Right renal cortex interstitium (tissue), 3 donors: ENCODE measurements around the gene DDX47. TPM values are rescaled to one million over a fixed set of nuclear protein-coding genes. Genes with fewer than 3 reads are reported as not detected.
"Not testable (repeated sequence)": the region's sequence is repeated elsewhere in the genome, so short reads cannot be mapped to it uniquely, and the experiment has no call there.

Source experiments
- DNase-seq, 3 donors: peaks; one replicate each; pipeline ENCODE4 v3.0.0-alpha.2; 2013; ENCODE audit warnings: low read depth in 3 of 3, low spot score in 2 of 3
- polyA plus RNA-seq, 3 donors: library from polyadenylated mRNA; unstranded; fragments of 120-200 nt; gene quantifications; one replicate each; pipeline ENCODE4 v1.2.1, GENCODE V29; 2013; ENCODE audit not compliant: insufficient read length in 3 of 3

Gene DDX47
- polyA plus RNA-seq, 3 donors = 75.0 to 80.2 (median 80.0) TPM

DNA sequence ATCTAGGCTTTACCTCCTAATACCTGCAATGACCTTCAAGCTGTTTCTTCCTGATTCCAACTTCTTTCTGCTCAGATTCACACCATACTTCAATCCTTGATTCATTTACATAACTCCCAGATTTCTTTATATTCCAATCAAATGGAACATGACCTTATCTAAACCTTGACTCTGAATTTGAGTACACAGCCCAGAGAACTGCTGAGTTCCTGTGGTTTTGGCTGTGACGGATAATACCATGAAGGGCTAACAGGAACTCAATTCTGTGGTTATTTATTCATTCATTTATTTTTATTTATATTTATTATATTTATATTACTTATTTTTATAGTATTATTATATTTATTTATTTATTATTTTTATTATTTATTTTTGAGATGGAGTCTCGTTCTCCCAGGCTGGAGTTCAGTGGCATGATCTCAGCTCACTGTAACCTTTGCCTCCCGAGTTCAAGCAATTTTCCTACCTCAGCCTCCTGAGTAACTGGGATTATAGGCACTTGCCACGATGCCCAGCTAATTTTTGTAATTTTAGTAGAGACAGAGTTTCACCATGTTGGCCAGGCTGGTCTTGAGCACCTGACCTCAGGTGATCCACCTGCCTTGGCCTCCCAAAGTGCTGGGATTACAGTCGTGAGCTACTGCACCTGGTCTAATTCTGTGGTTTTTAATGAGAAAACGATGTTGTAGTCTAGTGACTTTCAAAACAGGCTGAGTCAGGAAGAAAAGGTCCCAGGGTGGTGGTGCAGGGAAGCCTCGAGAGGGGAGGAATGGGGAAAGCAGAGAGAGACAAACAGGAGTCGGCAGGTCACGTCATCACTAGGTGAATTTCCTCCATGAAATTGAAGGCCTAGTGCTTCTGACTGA lies 16.0 kb upstream of the DDX47 start:
- no peak for DNase-seq

DNA sequence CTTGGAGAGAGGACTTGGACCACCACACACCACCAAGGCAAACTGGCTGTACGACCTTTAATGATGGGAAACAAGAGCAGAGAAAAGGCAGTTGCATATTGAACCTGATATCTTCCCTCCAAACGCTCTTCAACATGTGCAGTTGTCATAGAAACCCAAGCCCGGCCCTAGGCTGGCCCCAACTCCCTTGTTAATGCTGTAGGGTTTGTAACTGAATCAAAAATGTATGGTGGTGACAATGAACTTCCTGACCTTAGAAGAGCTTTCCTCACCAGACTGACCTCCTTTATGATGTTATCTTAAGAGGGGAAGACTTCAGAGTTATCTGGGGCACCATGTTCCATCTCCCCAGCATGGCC lies 15.4 kb upstream of the DDX47 start:
- DNase-seq = no peak

DNA sequence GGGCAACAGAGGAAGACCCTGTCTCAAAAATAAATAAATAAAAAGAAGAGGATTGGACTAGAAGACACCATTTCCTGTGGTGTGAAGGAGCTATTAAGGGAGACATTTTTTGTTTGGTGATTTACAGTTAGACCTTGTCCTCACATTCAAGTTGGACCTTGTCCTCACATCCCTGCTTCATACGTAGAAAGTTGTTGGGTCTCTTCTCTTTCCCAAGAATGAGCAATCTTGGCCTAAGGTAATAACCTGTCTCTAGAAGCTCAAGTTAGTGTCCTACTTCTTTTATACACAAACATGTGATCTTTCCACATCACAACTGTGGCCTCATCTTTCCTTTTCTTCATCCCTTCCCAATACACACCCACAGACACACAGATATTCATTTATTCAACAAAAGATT lies 14.7 kb upstream of the DDX47 start:
- no peak for DNase-seq

- DNase-seq = no peak
Observed at GRCh38 chr12:12799163-12799920, 13.8 kb upstream of the DDX47 start.

DNA sequence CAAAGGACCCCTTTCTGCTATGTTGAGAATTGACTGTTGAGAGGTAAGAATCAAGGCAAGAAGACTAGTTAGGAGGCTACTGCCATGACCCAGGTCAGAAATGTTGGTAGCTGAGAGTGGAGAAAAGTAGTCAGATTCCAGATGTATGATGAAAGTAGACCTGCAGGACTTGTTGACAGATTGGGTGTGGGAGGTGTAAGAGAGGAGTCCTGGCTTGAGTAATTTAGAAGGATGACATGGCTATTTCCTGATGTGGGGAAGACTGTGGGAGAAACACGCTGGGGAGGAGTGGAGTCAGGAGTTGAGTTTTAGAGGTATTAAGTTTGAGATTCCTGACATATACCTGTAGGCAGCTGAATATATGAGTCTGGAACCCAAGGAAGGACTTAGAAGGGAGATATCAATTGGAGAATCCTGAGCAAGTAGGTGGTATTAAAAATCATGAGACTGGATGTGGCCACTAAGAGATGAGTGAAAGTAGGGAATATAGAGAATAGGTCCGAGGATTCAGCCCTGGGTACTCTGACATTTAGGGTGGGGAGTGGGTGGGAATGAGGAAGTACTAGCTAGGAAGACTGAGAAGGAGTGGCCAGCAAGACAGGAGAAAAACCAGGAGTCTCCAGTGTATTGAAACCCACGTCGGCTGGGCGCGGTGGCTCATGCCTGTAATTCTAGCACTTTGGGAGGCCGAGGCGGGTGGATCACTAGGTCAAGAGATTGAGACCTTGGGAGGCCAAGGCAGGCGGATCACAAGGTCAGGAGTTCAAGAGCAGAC lies 12.6 kb upstream of the DDX47 start:
- DNase-seq = no peak

GRCh38 chr12:12801656-12802055 lies 11.5 kb upstream of the DDX47 start:
- not testable (repeated sequence) for DNase-seq

DNA sequence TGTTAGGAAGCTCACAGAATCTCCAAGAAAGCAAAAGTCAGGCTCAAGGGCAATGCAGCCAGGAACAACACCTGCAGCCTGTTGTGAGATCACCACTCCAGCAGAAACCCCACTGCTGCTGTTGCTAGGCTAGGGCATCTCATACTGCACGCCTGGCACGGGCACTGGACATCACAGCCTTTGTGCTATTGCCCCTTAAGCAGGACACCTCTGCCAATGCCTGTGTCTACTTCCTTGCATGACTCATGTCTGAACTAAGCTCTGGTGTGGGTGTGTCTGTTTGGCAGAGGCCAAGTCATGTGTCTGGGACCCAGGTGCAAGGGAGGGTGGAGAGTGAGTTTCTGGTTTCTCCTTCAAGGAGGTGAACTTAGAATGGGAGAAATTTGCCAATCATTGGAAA lies 10.0 kb upstream of the DDX47 start:
- DNase-seq = no peak

- no peak for DNase-seq
Observed at GRCh38 chr12:12804011-12804410, 9.1 kb upstream of the DDX47 start.

DNA sequence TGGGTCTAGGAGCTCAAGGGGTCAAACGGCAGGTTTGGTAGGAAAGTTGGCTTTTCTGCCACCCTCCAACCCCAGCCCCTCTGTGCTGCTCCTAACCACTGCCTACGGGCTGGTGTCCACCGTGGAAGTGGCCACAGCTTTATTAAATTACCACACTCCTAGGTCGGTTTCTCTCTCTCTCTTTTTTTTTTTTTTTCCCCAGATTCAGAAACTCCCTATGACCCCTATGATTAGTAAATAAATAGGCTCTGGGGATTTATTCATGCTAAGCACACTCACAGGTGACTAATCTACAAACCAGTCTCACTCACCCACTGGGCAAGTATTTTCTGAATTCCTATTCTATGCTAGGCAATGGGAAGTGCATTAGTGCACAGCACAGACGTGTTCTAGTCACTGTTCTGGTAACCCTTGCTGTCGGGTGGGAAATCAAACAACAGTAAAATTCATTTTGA lies 8.7 kb upstream of the DDX47 start:
- DNase-seq = no peak

GRCh38 chr12:12806784-12807516 lies 6.2 kb upstream of the DDX47 start:
- DNase-seq = no peak

GRCh38 chr12:12807517-12807903 lies 5.6 kb upstream of the DDX47 start:
- not testable (repeated sequence) for DNase-seq

GRCh38 chr12:12807970-12808702 lies 5.0 kb upstream of the DDX47 start:
- no peak for DNase-seq

- DNase-seq = no peak
Observed at GRCh38 chr12:12810553-12811021, 2.6 kb upstream of the DDX47 start.

GRCh38 chr12:12811343-12811742 lies 1.8 kb upstream of the DDX47 start:
- no peak for DNase-seq

DNA sequence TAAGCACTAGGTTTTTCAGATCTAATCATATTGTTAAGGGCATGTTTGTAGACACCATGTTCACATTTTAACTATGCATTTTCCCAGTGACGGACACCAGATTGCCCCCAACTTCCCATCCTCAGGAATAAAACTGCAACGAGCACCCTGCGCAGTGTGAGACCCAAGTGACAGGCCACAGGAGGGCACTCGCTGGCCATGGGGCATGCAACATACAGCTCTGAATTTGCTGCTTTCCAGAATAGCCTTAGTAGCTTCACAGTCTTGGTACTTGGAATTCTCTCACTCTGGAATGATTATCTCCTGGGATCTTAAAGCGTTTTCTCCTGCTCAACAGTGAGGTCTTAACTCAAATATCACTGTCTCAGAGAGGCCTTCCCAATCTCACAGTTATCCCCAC lies 972 bp upstream of the DDX47 start:
- DNase-seq = no peak

- no peak for DNase-seq
Observed at GRCh38 chr12:12812618-12813119, 477 bp upstream of the DDX47 start.

- no peak for DNase-seq
Observed at GRCh38 chr12:12817616-12818015, 4.5 kb downstream of the DDX47 start.

- DNase-seq = no peak
Observed at GRCh38 chr12:12818701-12819100, 5.6 kb downstream of the DDX47 start.

GRCh38 chr12:12819221-12819620 lies 6.1 kb downstream of the DDX47 start:
- no peak for DNase-seq
